Esophagus mucosa (tissue), 1 donor: ENCODE data around the gene GJC3. TPM values are rescaled to one million over a fixed set of nuclear protein-coding genes. Genes with fewer than 3 reads are reported as not detected.
"Not testable (repeated sequence)": the region's sequence is repeated elsewhere in the genome, so short reads cannot be mapped to it uniquely, and the experiment has no call there.

Experiments
- ATAC-seq: fragments of 200-7000 bp; cut with Tn5 transposase; one replicate; pipeline ENCODE4 v1.9.1; 2020
- total RNA-seq: library from RNA; stranded (reverse); gene quantifications from one replicate; pipeline ENCODE4 v1.2.4, GENCODE V29; 2023
- donor health status: DM: yes; HTN: yes; CAD: no.

Gene GJC3
- total RNA-seq = 0.20 TPM

- peak; percentile 79 for ATAC-seq
These were observed at the start of gene GJC3 for GRCh38 chr7:99928994-99929729. Gene GJC3, minus strand, starts transcription at chr7:99929620. Its CDS starts 0 bp downstream, at chr7:99929620.

GRCh38 chr7:99976626-99977025 is 47.2 kb upstream of the GJC3 start:
- ATAC-seq = no peak

GRCh38 chr7:99975782-99976521 is 46.5 kb upstream of the GJC3 start, which contains the start of gene AZGP1:
Gene AZGP1, minus strand, starts transcription at chr7:99976031. Its CDS starts 11 bp downstream, at chr7:99976020.
- ATAC-seq = peak; percentile 74

GRCh38 chr7:99974681-99975080 is 45.3 kb upstream of the GJC3 start:
- no peak for ATAC-seq

- ATAC-seq = peak; percentile 24
These were observed 44.4 kb upstream of the GJC3 start for GRCh38 chr7:99973817-99974216.

GRCh38 chr7:99971242-99971641 is 41.8 kb upstream of the GJC3 start:
- no peak for ATAC-seq

- ATAC-seq = not testable (repeated sequence)
These were observed 40.4 kb upstream of the GJC3 start for GRCh38 chr7:99969813-99970212.

GRCh38 chr7:99969298-99969697 is 39.9 kb upstream of the GJC3 start:
- no peak for ATAC-seq

GRCh38 chr7:99958564-99959227 is 29.3 kb upstream of the GJC3 start:
- ATAC-seq = no peak

- peak; percentile 66 for ATAC-seq
These were observed 25.8 kb upstream of the GJC3 start for GRCh38 chr7:99955247-99955646.

- not testable (repeated sequence) for ATAC-seq
These were observed 25.2 kb upstream of the GJC3 start for GRCh38 chr7:99954643-99955042.

- peak; percentile 97 for ATAC-seq
These were observed 24.2 kb upstream of the GJC3 start for GRCh38 chr7:99953649-99954048.

GRCh38 chr7:99952649-99953048 is 23.2 kb upstream of the GJC3 start:
- not testable (repeated sequence) for ATAC-seq

- ATAC-seq = not testable (repeated sequence)
These were observed 21.4 kb upstream of the GJC3 start for GRCh38 chr7:99950819-99951218.

- ATAC-seq = no peak
These were observed 20.3 kb upstream of the GJC3 start for GRCh38 chr7:99949645-99950228.

- ATAC-seq = no peak
These were observed 18.2 kb upstream of the GJC3 start for GRCh38 chr7:99947608-99948007.

GRCh38 chr7:99944497-99945070 is 15.2 kb upstream of the GJC3 start:
- no peak for ATAC-seq

- ATAC-seq = no peak
These were observed 14.4 kb upstream of the GJC3 start for GRCh38 chr7:99943641-99944496.

GRCh38 chr7:99938296-99938695 is 8.9 kb upstream of the GJC3 start:
- no peak for ATAC-seq

GRCh38 chr7:99935009-99935408 is 5.6 kb upstream of the GJC3 start:
- not testable (repeated sequence) for ATAC-seq

- no peak for ATAC-seq
These were observed 956 bp upstream of the GJC3 start for GRCh38 chr7:99930376-99930775.

GRCh38 chr7:99929730-99930053 is 272 bp upstream of the GJC3 start:
- no peak for ATAC-seq
